Measurements from ENCODE around the gene CCNK.

- no peak for TF ChIP-seq POLR2AphosphoS5 (IDR thresholded peaks at IDR 0.05; ENCODE audit: borderline replicate concordance, low read depth, low read length)
- TF ChIP-seq EZH2 (IDR thresholded peaks at IDR 0.05) = no peak
These were observed 46.3 kb downstream of the CCNK start for GRCh38 chr14:99527427-99528076.
